ENCODE results near the gene PER2. TPM values are rescaled to one million over a fixed set of nuclear protein-coding genes. Genes with fewer than 3 reads are reported as not detected.

Gene PER2
- polyA plus RNA-seq, 4 donors = 2.2 to 16.5 (median 4.1) TPM

- WGBS, 3 donors = 0 to 1% (median 1%) methylated on average over 70 to 105 of the region's 105 CpGs
- H3K27ac ChIP-seq (ENCODE audit: low read depth in 1 of 3, low read length in 2 of 3) = peak within 1 kb of the TSS; percentile 44 to 74 (median 50)
- no peak for FAIRE-seq
These were observed 48.3 kb downstream of the PER2 start, which contains the start of gene HES6 for GRCh38 chr2:238239863-238240756. Gene HES6, minus strand, starts transcription at chr2:238240038. Its CDS starts 133 bp downstream, at chr2:238239905.

GRCh38 chr2:238239543-238239862 is 48.9 kb downstream of the PER2 start:
- H3K9me3 ChIP-seq (ENCODE audit: control insufficient read depth in 2 of 2, insufficient read depth in 1 of 2, low read depth in 1 of 2, low read length in 1 of 2) = peaks cover 0 to 5% of the 10 kb centered on the region in 2 donors
- H3K36me3 ChIP-seq (ENCODE audit: control insufficient read depth in 3 of 3, insufficient read depth in 2 of 3, low read depth in 1 of 3, low read length in 3 of 3) = peaks cover 0 to 3% (median 0%) of the 10 kb centered on the region in 3 donors
- no peak for FAIRE-seq
- peaks cover 0 to 22% (median 0%) of the 10 kb centered on the region in 3 donors for H3K27me3 ChIP-seq (ENCODE audit: control insufficient read depth in 3 of 3, insufficient read depth in 3 of 3, low read length in 3 of 3)
- WGBS, 3 donors = 0 to 1% (median 0%) methylated on average over 5 to 43 of the region's 43 CpGs
- H3K27ac ChIP-seq (ENCODE audit: low read depth in 1 of 3, low read length in 2 of 3) = peak overlapping the region in 2 of 3 donors; percentile 50 to 74
- peaks cover 0 to 29% (median 3%) of the 10 kb centered on the region in 3 donors for H3K4me1 ChIP-seq (ENCODE audit: control insufficient read depth in 3 of 3, insufficient read depth in 2 of 3, low read depth in 1 of 3, low read length in 2 of 3)
- H3K4me3 ChIP-seq (ENCODE audit: low read depth in 1 of 3, low read length in 3 of 3) = peak overlapping the region in 2 of 3 donors; percentile 14 to 81
- DNase-seq = peak in 1 of 2 donors; percentile 18

More at GRCh38 chr2:238239863-238240756, 48.3 kb downstream of the PER2 start, which contains the start of gene HES6:
- H3K4me3 ChIP-seq (ENCODE audit: low read depth in 1 of 3, low read length in 3 of 3) = peak within 1 kb of the TSS in 2 of 3 donors; percentile 42 to 81
- peak; percentile 89 to 96 for DNase-seq
- peaks cover 0 to 5% of the 10 kb centered on the region in 2 donors for H3K9me3 ChIP-seq (ENCODE audit: control insufficient read depth in 2 of 2, insufficient read depth in 1 of 2, low read depth in 1 of 2, low read length in 1 of 2)
- H3K4me1 ChIP-seq (ENCODE audit: control insufficient read depth in 3 of 3, insufficient read depth in 2 of 3, low read depth in 1 of 3, low read length in 2 of 3) = peaks cover 0 to 29% (median 3%) of the 10 kb centered on the region in 3 donors
- peaks cover 0 to 5% (median 0%) of the 10 kb centered on the region in 3 donors for H3K36me3 ChIP-seq (ENCODE audit: control insufficient read depth in 3 of 3, insufficient read depth in 2 of 3, low read depth in 1 of 3, low read length in 3 of 3)
- H3K27me3 ChIP-seq (ENCODE audit: control insufficient read depth in 3 of 3, insufficient read depth in 3 of 3, low read length in 3 of 3) = peaks cover 0 to 22% (median 0%) of the 10 kb centered on the region in 3 donors

- Histone ChIP-seq H3K4me1 (ENCODE audit: control insufficient read depth in 3 of 3, insufficient read depth in 2 of 3, low read depth in 1 of 3, low read length in 2 of 3) (peaks cover 0 to 29% (median 3%) of the 10 kb centered on the region in 3 donors), H3K27ac (ENCODE audit: low read depth in 1 of 3, low read length in 2 of 3) (no peak overlapping the region), H3K4me3 (ENCODE audit: low read depth in 1 of 3, low read length in 3 of 3) (peak overlapping the region in 1 of 3 donors; percentile 81), H3K9me3 (ENCODE audit: control insufficient read depth in 2 of 2, insufficient read depth in 1 of 2, low read depth in 1 of 2, low read length in 1 of 2) (peaks cover 0 to 5% of the 10 kb centered on the region in 2 donors), H3K27me3 (ENCODE audit: control insufficient read depth in 3 of 3, insufficient read depth in 3 of 3, low read length in 3 of 3) (peaks cover 0 to 22% (median 0%) of the 10 kb centered on the region in 3 donors), H3K36me3 (ENCODE audit: control insufficient read depth in 3 of 3, insufficient read depth in 2 of 3, low read depth in 1 of 3, low read length in 3 of 3) (peaks cover 0 to 3% (median 0%) of the 10 kb centered on the region in 3 donors)
- FAIRE-seq (no peak), DNase-seq (peak; percentile 45 to 65)
- WGBS, 3 donors = 19 to 25% (median 21%) methylated on average over 34 to 75 of the region's 75 CpGs
These were observed 49.5 kb downstream of the PER2 start for GRCh38 chr2:238238766-238239542.

- DNase-seq = no peak
- FAIRE-seq = no peak
- no peak overlapping the region for H3K4me3 ChIP-seq (ENCODE audit: low read depth in 1 of 3, low read length in 3 of 3)
- 89 to 94% (median 90%) methylated on average over 5 of the region's 5 CpGs for WGBS, 3 donors
- peaks cover 0 to 22% (median 0%) of the 10 kb centered on the region in 3 donors for H3K27me3 ChIP-seq (ENCODE audit: control insufficient read depth in 3 of 3, insufficient read depth in 3 of 3, low read length in 3 of 3)
- no peak overlapping the region for H3K27ac ChIP-seq (ENCODE audit: low read depth in 1 of 3, low read length in 2 of 3)
- peaks cover 0 to 25% (median 3%) of the 10 kb centered on the region in 3 donors for H3K4me1 ChIP-seq (ENCODE audit: control insufficient read depth in 3 of 3, insufficient read depth in 2 of 3, low read depth in 1 of 3, low read length in 2 of 3)
- H3K9me3 ChIP-seq (ENCODE audit: control insufficient read depth in 2 of 2, insufficient read depth in 1 of 2, low read depth in 1 of 2, low read length in 1 of 2) = peaks cover 0 to 5% of the 10 kb centered on the region in 2 donors
- H3K36me3 ChIP-seq (ENCODE audit: control insufficient read depth in 3 of 3, insufficient read depth in 2 of 3, low read depth in 1 of 3, low read length in 3 of 3) = no peaks in the 10 kb centered on the region
These were observed 50.1 kb downstream of the PER2 start for GRCh38 chr2:238238311-238238765.

- peaks cover 0 to 18% (median 3%) of the 10 kb centered on the region in 3 donors for H3K4me1 ChIP-seq (ENCODE audit: control insufficient read depth in 3 of 3, insufficient read depth in 2 of 3, low read depth in 1 of 3, low read length in 2 of 3)
- no peak overlapping the region for H3K27ac ChIP-seq (ENCODE audit: low read depth in 1 of 3, low read length in 2 of 3)
- no peak for FAIRE-seq
- no peaks in the 10 kb centered on the region for H3K36me3 ChIP-seq (ENCODE audit: control insufficient read depth in 3 of 3, insufficient read depth in 2 of 3, low read depth in 1 of 3, low read length in 3 of 3)
- 85 to 91% (median 88%) methylated on average over 11 of the region's 11 CpGs for WGBS, 3 donors
- H3K27me3 ChIP-seq (ENCODE audit: control insufficient read depth in 3 of 3, insufficient read depth in 3 of 3, low read length in 3 of 3) = peaks cover 0 to 22% (median 0%) of the 10 kb centered on the region in 3 donors
- DNase-seq = no peak
- H3K4me3 ChIP-seq (ENCODE audit: low read depth in 1 of 3, low read length in 3 of 3) = no peak overlapping the region
- peaks cover 0 to 5% of the 10 kb centered on the region in 2 donors for H3K9me3 ChIP-seq (ENCODE audit: control insufficient read depth in 2 of 2, insufficient read depth in 1 of 2, low read depth in 1 of 2, low read length in 1 of 2)
These were observed 50.8 kb downstream of the PER2 start for GRCh38 chr2:238237431-238238135.

GRCh38 chr2:238236571-238236970 is 51.8 kb downstream of the PER2 start:
- peaks cover 0 to 10% (median 3%) of the 10 kb centered on the region in 3 donors for H3K4me1 ChIP-seq (ENCODE audit: control insufficient read depth in 3 of 3, insufficient read depth in 2 of 3, low read depth in 1 of 3, low read length in 2 of 3)
- DNase-seq (no peak), FAIRE-seq (no peak)
- no peak overlapping the region for H3K4me3 ChIP-seq (ENCODE audit: low read depth in 1 of 3, low read length in 3 of 3)
- H3K27ac ChIP-seq (ENCODE audit: low read depth in 1 of 3, low read length in 2 of 3) = no peak overlapping the region
- H3K27me3 ChIP-seq (ENCODE audit: control insufficient read depth in 3 of 3, insufficient read depth in 3 of 3, low read length in 3 of 3) = peaks cover 0 to 28% (median 0%) of the 10 kb centered on the region in 3 donors
- WGBS, 3 donors = 84 to 90% (median 85%) methylated on average over 4 of the region's 4 CpGs
- H3K9me3 ChIP-seq (ENCODE audit: control insufficient read depth in 2 of 2, insufficient read depth in 1 of 2, low read depth in 1 of 2, low read length in 1 of 2) = peaks cover 0 to 5% of the 10 kb centered on the region in 2 donors
- no peaks in the 10 kb centered on the region for H3K36me3 ChIP-seq (ENCODE audit: control insufficient read depth in 3 of 3, insufficient read depth in 2 of 3, low read depth in 1 of 3, low read length in 3 of 3)

- H3K4me3 ChIP-seq (ENCODE audit: low read depth in 1 of 3, low read length in 3 of 3) = no peak overlapping the region
- FAIRE-seq (no peak), DNase-seq (no peak)
- H3K4me1 ChIP-seq (ENCODE audit: control insufficient read depth in 3 of 3, insufficient read depth in 2 of 3, low read depth in 1 of 3, low read length in 2 of 3) = peaks cover 0 to 13% (median 3%) of the 10 kb centered on the region in 3 donors
- no peak overlapping the region for H3K27ac ChIP-seq (ENCODE audit: low read depth in 1 of 3, low read length in 2 of 3)
- H3K27me3 ChIP-seq (ENCODE audit: control insufficient read depth in 3 of 3, insufficient read depth in 3 of 3, low read length in 3 of 3) = peaks cover 0 to 34% (median 0%) of the 10 kb centered on the region in 3 donors
- WGBS, 3 donors = 83 to 92% (median 87%) methylated on average over 7 of the region's 7 CpGs
- peaks cover 0 to 5% of the 10 kb centered on the region in 2 donors for H3K9me3 ChIP-seq (ENCODE audit: control insufficient read depth in 2 of 2, insufficient read depth in 1 of 2, low read depth in 1 of 2, low read length in 1 of 2)
- H3K36me3 ChIP-seq (ENCODE audit: control insufficient read depth in 3 of 3, insufficient read depth in 2 of 3, low read depth in 1 of 3, low read length in 3 of 3) = no peaks in the 10 kb centered on the region
These were observed 52.6 kb downstream of the PER2 start for GRCh38 chr2:238235856-238236255.

All from small intestine (tissue), 7 donors.